ENCODE measurements around the gene SLC45A2.
A peak's percentile ranks its signal among the peaks of the same experiment; 100 is the strongest.
"Not testable (repeated sequence)": the region's sequence is repeated elsewhere in the genome, so short reads cannot be mapped to it uniquely, and the experiment has no call there.

The SLC45A2 gene

GRCh38 chr5:33984671-33985124, at the start of gene SLC45A2:
Gene SLC45A2 (minus strand): TSS chr5:33984693. CDS start chr5:33984583, 110 bp downstream.
- no peak within 1 kb of the TSS for H3K4me3 Mint-ChIP-seq
- no peak for TF ChIP-seq CTCF (IDR thresholded peaks at IDR 0.05)
- no peaks in the 10 kb centered on the region for H3K9me3 Mint-ChIP-seq
- DNase-seq, result no peak
- peak within 1 kb of the TSS; percentile 15 for H3K27ac Mint-ChIP-seq
- H3K36me3 Mint-ChIP-seq (ENCODE audit: low read depth), result peaks cover 19% of the 10 kb centered on the region
- H3K27me3 Mint-ChIP-seq (ENCODE audit: low read depth, poor library complexity), result no peaks in the 10 kb centered on the region
- no peaks in the 10 kb centered on the region for H3K4me1 Mint-ChIP-seq

- no peak for TF ChIP-seq CTCF (IDR thresholded peaks at IDR 0.05)
- no peak for DNase-seq
- no peaks in the 10 kb centered on the region for H3K27me3 Mint-ChIP-seq (ENCODE audit: low read depth, poor library complexity)
- no peak overlapping the region for H3K4me3 Mint-ChIP-seq
- no peaks in the 10 kb centered on the region for H3K9me3 Mint-ChIP-seq
- H3K36me3 Mint-ChIP-seq (ENCODE audit: low read depth), result peaks cover 63% of the 10 kb centered on the region
- no peaks in the 10 kb centered on the region for H3K4me1 Mint-ChIP-seq
- no peak overlapping the region for H3K27ac Mint-ChIP-seq
Measured at GRCh38 chr5:34031966-34032365, 47.5 kb upstream of the SLC45A2 start.

GRCh38 chr5:34031117-34031516, 46.6 kb upstream of the SLC45A2 start:
- H3K27ac Mint-ChIP-seq, result no peak overlapping the region
- TF ChIP-seq CTCF (IDR thresholded peaks at IDR 0.05), result no peak
- H3K4me3 Mint-ChIP-seq, result no peak overlapping the region
- no peak for DNase-seq
- H3K4me1 Mint-ChIP-seq, result no peaks in the 10 kb centered on the region
- no peaks in the 10 kb centered on the region for H3K27me3 Mint-ChIP-seq (ENCODE audit: low read depth, poor library complexity)
- no peaks in the 10 kb centered on the region for H3K9me3 Mint-ChIP-seq
- peaks cover 70% of the 10 kb centered on the region for H3K36me3 Mint-ChIP-seq (ENCODE audit: low read depth)

GRCh38 chr5:34030585-34030984, 46.1 kb upstream of the SLC45A2 start:
- not testable (repeated sequence) for DNase-seq; H3K27me3 Mint-ChIP-seq (ENCODE audit: low read depth, poor library complexity); H3K9me3 Mint-ChIP-seq; H3K4me3 Mint-ChIP-seq; H3K4me1 Mint-ChIP-seq
- Mint-ChIP-seq H3K36me3 (ENCODE audit: low read depth) (peaks cover 72% of the 10 kb centered on the region), H3K27ac (peak overlapping the region; percentile 41)

GRCh38 chr5:34030048-34030447, 45.6 kb upstream of the SLC45A2 start:
- Mint-ChIP-seq H3K36me3 (ENCODE audit: low read depth) (peaks cover 72% of the 10 kb centered on the region), H3K4me1 (no peaks in the 10 kb centered on the region), H3K27ac (no peak overlapping the region), H3K27me3 (ENCODE audit: low read depth, poor library complexity) (no peaks in the 10 kb centered on the region), H3K4me3 (no peak overlapping the region), H3K9me3 (no peaks in the 10 kb centered on the region)
- no peak for TF ChIP-seq CTCF (IDR thresholded peaks at IDR 0.05)
- no peak for DNase-seq

- peaks cover 67% of the 10 kb centered on the region for H3K36me3 Mint-ChIP-seq (ENCODE audit: low read depth)
- H3K27me3 Mint-ChIP-seq (ENCODE audit: low read depth, poor library complexity), result no peaks in the 10 kb centered on the region
- no peaks in the 10 kb centered on the region for H3K9me3 Mint-ChIP-seq
- no peak for TF ChIP-seq CTCF (IDR thresholded peaks at IDR 0.05)
- DNase-seq, result no peak
- H3K4me3 Mint-ChIP-seq, result no peak overlapping the region
- peaks cover under 1% of the 10 kb centered on the region for H3K4me1 Mint-ChIP-seq
- no peak overlapping the region for H3K27ac Mint-ChIP-seq
Measured at GRCh38 chr5:34028349-34028748, 43.9 kb upstream of the SLC45A2 start.
